Panc1 (cell line): ENCODE data around the gene AGBL5. TPM values are rescaled to one million over a fixed set of nuclear protein-coding genes. Genes with fewer than 3 reads are reported as not detected.
A peak's percentile ranks its signal among the peaks of the same experiment; 100 is the strongest.

ENCODE experiments used
- ATAC-seq: fragments of 200-7000 bp; cut with Tn5 transposase; 2 replicates; pipeline ENCODE4 v1.9.1; 2020; ENCODE audit warnings: mild to moderate bottlenecking, moderate library complexity
- BruUV-seq: library from RNA; stranded (reverse); fragments of 400-500 nt; replicated peaks from 2 replicates; lab custom pipeline; 2021; lab: Mats Ljungman, UMichigan
- CTCF ChIA-PET: fragments of 300-600 bp; sonication (Branson Sonifier 250); formaldehyde crosslinking; loops from one replicate; lab custom pipeline; 2022; ENCODE audit warnings: antibody characterized with exemption; lab: Charles Lee
- POLR2A ChIA-PET: fragments of 300-600 bp; sonication (Branson Sonifier 250); formaldehyde crosslinking; loops from one replicate; lab custom pipeline; 2022; ENCODE audit warnings: antibody characterized with exemption; lab: Charles Lee
- DNase-seq: peaks from one replicate; pipeline ENCODE4 v3.0.0-alpha.2; 2010; ENCODE audit warnings: low read depth, low spot score
- H3K27ac ChIP-seq: 2 replicates; pipeline ENCODE4 v1.5.1; 2011; ENCODE audit warnings: mild to moderate bottlenecking, low read length, inconsistent platforms
- H3K27me3 ChIP-seq: fragments of 200-500 bp; sonication (Bioruptor generic); 2 replicates; pipeline ENCODE4 v1.6.0; 2014; ENCODE audit warnings: low read length, inconsistent platforms; ENCODE audit not compliant: control insufficient read depth, insufficient read depth
- H3K36me3 ChIP-seq: fragments of 200-500 bp; sonication (Bioruptor generic); 2 replicates; pipeline ENCODE4 v1.5.1; 2014; ENCODE audit warnings: inconsistent platforms, mild to moderate bottlenecking, low read length, moderate library complexity; ENCODE audit not compliant: control insufficient read depth, insufficient read depth
- H3K4me1 ChIP-seq: 2 replicates; pipeline ENCODE4 v1.5.1; 2011; ENCODE audit warnings: inconsistent platforms, mild to moderate bottlenecking, low read length, moderate library complexity; ENCODE audit not compliant: control insufficient read depth, insufficient read depth
- H3K4me3 ChIP-seq, 2 experiments: 2 replicates each; pipeline ENCODE4 v1.5.1; 2011 to 2012; ENCODE audit warnings: low read depth in 2 of 2, low read length in 2 of 2, mild to moderate bottlenecking in 2 of 2, inconsistent platforms in 1 of 2, moderate library complexity in 1 of 2
- H3K9me3 ChIP-seq: fragments of 200-500 bp; sonication (Bioruptor generic); 2 replicates; pipeline ENCODE4 v1.5.1; 2014; ENCODE audit warnings: low read depth, mild to moderate bottlenecking, inconsistent platforms, low read length, moderate library complexity; ENCODE audit not compliant: control insufficient read depth, insufficient read depth
- POLR2AphosphoS5 ChIP-seq: IDR thresholded peaks from 2 replicates; pipeline ENCODE4 v1.6.1; 2012; ENCODE audit warnings: mild to moderate bottlenecking, low read depth, low read length, moderate library complexity
- SIN3A ChIP-seq: IDR thresholded peaks from 2 replicates; pipeline ENCODE4 v1.6.1; 2012; ENCODE audit warnings: low read depth, mild to moderate bottlenecking, low read length, moderate library complexity, borderline replicate concordance; ENCODE audit not compliant: insufficient read depth
- TCF7L2 ChIP-seq: IDR thresholded peaks from 2 replicates; pipeline ENCODE4 v1.6.1; 2011; ENCODE audit warnings: mild to moderate bottlenecking, low read depth, low read length, inconsistent platforms
- in situ Hi-C: cut with HindIII; loops from 2 replicates; pipeline ENCODE4 v1.10.0; 2016; ENCODE audit warnings: low sequenced_read_pairs, low pct_unique_long_range_greater_than_20kb
- intact Hi-C: fragments of 100-400 bp; cut with micrococcal nuclease; formaldehyde crosslinking; loops from one replicate; pipeline ENCODE4 v1.10.0; 2022; ENCODE audit not compliant: unreplicated experiment
- total RNA-seq: library from RNA; stranded (reverse); gene quantifications from one replicate; pipeline ENCODE4 v1.2.1, GENCODE V29; 2021; ENCODE audit not compliant: unreplicated experiment
- TF ChIP-seq, protein P1 (sequence below): fragments of 450-650 bp; IDR thresholded peaks from 2 replicates; pipeline ENCODE4 v1.5.1; 2017; ENCODE audit warnings: mild to moderate bottlenecking
- TF ChIP-seq, protein P2 (sequence below), 2 experiments: IDR thresholded peaks; 2 replicates each; pipeline ENCODE4 v1.6.1; 2011 to 2012; ENCODE audit warnings: low read depth in 2 of 2, control low read depth in 1 of 2, low read length in 1 of 2, mild to moderate bottlenecking in 1 of 2, moderate library complexity in 1 of 2; ENCODE audit not compliant: insufficient read depth in 1 of 2

AGBL5 gene
- total RNA-seq, 1 experiment from 2014 or later: 55.6 TPM

DNA sequence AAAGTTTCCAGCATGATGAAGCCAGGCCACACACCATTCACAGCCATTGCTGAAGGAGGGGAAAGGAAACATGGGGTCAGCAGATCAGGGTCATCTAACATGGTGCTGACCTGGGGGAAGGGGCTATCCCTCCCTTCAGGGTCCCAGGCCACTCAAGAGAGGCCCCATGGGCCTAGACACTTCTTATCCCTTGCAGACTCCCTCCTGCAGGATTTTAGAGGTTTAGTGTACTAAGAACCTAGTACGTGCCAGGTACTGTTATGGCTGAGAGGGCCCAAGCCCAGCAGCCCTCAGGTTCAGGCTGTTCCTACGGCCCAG is 43.9 kb downstream of the AGBL5 start:
- BruUV-seq: no TSS peak
- Histone ChIP-seq H3K36me3 (no peaks in the 10 kb centered on the region), H3K27me3 (no peaks in the 10 kb centered on the region), H3K4me1 (no peaks in the 10 kb centered on the region), H3K27ac (no peak overlapping the region), H3K9me3 (no peaks in the 10 kb centered on the region), H3K4me3 (no peak overlapping the region)
- DNase-seq (no peak), ATAC-seq (no peak)
- no peak for TF ChIP-seq SIN3A
- TF ChIP-seq, protein P1, sequence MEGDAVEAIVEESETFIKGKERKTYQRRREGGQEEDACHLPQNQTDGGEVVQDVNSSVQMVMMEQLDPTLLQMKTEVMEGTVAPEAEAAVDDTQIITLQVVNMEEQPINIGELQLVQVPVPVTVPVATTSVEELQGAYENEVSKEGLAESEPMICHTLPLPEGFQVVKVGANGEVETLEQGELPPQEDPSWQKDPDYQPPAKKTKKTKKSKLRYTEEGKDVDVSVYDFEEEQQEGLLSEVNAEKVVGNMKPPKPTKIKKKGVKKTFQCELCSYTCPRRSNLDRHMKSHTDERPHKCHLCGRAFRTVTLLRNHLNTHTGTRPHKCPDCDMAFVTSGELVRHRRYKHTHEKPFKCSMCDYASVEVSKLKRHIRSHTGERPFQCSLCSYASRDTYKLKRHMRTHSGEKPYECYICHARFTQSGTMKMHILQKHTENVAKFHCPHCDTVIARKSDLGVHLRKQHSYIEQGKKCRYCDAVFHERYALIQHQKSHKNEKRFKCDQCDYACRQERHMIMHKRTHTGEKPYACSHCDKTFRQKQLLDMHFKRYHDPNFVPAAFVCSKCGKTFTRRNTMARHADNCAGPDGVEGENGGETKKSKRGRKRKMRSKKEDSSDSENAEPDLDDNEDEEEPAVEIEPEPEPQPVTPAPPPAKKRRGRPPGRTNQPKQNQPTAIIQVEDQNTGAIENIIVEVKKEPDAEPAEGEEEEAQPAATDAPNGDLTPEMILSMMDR: no peak
- TF ChIP-seq POLR2AphosphoS5: no peak
- TF ChIP-seq TCF7L2: no peak
- TF ChIP-seq, protein P2, sequence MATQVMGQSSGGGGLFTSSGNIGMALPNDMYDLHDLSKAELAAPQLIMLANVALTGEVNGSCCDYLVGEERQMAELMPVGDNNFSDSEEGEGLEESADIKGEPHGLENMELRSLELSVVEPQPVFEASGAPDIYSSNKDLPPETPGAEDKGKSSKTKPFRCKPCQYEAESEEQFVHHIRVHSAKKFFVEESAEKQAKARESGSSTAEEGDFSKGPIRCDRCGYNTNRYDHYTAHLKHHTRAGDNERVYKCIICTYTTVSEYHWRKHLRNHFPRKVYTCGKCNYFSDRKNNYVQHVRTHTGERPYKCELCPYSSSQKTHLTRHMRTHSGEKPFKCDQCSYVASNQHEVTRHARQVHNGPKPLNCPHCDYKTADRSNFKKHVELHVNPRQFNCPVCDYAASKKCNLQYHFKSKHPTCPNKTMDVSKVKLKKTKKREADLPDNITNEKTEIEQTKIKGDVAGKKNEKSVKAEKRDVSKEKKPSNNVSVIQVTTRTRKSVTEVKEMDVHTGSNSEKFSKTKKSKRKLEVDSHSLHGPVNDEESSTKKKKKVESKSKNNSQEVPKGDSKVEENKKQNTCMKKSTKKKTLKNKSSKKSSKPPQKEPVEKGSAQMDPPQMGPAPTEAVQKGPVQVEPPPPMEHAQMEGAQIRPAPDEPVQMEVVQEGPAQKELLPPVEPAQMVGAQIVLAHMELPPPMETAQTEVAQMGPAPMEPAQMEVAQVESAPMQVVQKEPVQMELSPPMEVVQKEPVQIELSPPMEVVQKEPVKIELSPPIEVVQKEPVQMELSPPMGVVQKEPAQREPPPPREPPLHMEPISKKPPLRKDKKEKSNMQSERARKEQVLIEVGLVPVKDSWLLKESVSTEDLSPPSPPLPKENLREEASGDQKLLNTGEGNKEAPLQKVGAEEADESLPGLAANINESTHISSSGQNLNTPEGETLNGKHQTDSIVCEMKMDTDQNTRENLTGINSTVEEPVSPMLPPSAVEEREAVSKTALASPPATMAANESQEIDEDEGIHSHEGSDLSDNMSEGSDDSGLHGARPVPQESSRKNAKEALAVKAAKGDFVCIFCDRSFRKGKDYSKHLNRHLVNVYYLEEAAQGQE (IDR thresholded peaks at IDR 0.05; ENCODE audit: insufficient read depth in 1 of 2, low read depth in 2 of 2, low read length in 1 of 2): no peak
- ChIA-PET POLR2A (no interaction called here), CTCF (no interaction called here)
- intact Hi-C loops: loop anchor here (5.0 kb wide), 1 partner anchor 187 kb away; the partner anchor contains the start of gene TRIM54
- in situ Hi-C loops: no loop called here

DNA sequence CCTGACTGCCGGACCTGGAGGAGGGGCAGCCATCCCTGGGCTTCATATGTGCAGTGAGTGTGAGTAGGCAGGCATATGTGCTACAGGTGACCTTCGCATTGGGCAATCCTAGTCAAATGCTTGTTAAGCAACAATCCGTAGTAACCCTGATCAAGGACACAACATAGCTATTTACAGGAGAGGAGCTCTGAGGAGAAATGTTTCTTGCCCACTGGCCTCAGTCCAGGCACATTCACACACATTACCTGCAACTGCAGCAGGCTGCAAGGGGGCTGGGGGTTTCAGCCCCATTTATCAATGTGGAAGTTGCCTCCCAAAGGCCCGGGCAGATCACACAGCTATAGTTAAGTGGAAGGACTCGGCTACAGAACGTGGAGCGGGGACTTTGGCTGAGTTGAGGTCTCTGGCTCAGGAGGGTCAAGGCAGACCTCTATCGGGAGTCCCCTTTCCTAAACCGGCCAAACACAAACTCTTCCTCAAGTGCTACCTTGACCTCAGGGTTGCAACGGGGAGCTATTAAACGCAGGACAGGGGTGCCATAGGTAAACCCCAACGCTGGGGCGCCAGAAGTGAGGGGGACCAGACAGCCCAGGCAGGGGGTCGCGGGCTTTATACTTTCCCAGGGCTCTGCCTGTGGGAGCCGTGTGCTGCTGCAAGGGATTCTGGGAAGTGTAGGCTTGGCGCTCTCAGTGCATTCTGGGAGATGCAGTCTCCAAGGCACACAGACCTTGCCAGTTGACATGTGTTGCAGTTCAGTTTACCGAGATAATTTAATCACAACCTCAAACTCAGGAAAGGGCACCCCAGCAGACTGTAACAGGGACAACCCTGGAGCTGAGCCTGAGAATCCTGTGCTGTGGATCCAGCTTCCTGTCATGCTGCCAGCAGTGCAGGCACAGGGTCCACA is 44.5 kb downstream of the AGBL5 start:
- Histone ChIP-seq H3K27me3 (no peaks in the 10 kb centered on the region), H3K4me3 (peak overlapping the region in 1 of 2 experiments; percentile 36; a peak in 2 of 4 replicates), H3K27ac (no peak overlapping the region), H3K36me3 (no peaks in the 10 kb centered on the region), H3K4me1 (no peaks in the 10 kb centered on the region), H3K9me3 (no peaks in the 10 kb centered on the region)
- in situ Hi-C loops (no loop called here), intact Hi-C loops (loop anchor here (5.0 kb wide), 1 partner anchor 186 kb away; the partner anchor contains the start of gene TRIM54)
- no peak for DNase-seq
- ATAC-seq: peak; percentile 76
- CTCF ChIA-PET: interaction anchor here (1.1 kb wide), 1 partner anchor 75 kb away, joined by 4 read pairs; no protein-coding TSS in a partner anchor
- POLR2A ChIA-PET: no interaction called here
- TF ChIP-seq TCF7L2: no peak
- TF ChIP-seq SIN3A: no peak
- TF ChIP-seq, protein P2 (IDR thresholded peaks at IDR 0.05; ENCODE audit: insufficient read depth in 1 of 2, low read depth in 2 of 2, low read length in 1 of 2): no peak
- TF ChIP-seq, protein P1: no peak
- no peak for TF ChIP-seq POLR2AphosphoS5
- BruUV-seq: no TSS peak
